Endothelial cell of hepatic sinusoid (primary cell): Measurements from ENCODE around the gene SEMA4C.

ENCODE experiments used
- in situ Hi-C: cut with HindIII; loops from 2 replicates; pipeline ENCODE4 v1.10.0; 2017; ENCODE audit warnings: low sequenced_read_pairs

Gene SEMA4C

DNA sequence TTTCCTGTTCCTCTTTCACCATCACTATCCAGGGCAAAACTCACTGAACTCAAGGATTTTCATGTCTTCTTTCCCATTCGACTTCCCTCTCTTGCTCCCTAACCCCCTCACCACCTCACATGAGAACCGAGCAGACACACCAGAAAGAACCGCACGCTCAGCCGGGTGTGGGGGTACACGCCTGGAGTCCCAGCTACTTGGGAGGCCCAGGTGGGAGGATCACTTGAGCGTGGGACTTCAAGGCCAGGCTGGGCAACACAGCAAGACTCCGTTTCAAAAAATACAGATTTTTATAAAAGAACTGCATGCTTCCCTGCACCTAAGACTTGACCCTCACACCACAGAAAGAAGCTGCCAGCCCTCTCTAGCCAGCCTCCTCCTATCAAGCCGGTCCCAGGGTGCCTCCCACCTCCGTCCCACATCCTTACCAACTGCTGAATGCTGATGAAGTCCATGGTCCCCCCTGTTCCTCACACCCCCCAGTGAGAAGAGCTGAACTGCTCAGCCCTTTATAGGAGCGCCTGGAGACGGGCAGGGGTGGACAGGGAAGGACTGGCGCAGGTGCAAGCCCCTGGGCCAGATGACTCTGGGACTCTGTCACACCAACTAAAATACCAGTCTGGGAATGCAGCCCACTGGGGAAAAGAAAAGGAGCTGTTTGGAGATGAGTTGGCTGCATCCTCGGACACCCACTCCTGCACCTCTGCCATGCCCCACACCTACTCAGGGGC, 26.2 kb downstream of the SEMA4C start, which contains the start of gene ANKRD23:
ANKRD23 (minus strand) TSS at position 484 of the 731 bp plus-strand sequence; CDS start at position 455, 29 bp downstream.
- in situ Hi-C loops, result no loop called here

DNA sequence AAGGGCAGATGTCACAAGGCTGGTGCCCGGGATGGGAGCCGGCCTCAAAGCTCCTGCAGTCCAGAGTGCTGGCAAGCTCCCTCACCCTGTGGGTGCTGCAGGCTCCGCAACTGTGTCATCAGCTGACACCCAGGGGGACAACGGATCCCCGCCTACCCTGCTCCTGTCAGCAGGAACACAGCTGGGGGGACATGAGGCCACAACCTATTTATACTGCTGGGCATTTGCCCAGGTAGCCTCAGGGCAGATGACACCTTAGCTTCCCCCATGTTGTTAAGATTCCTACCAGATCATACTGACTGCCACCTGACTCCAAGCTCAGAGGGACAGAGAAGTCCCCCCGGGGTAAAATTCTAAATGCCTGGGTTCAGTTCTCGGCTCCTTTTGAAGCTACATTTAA, 27.3 kb downstream of the SEMA4C start:
- in situ Hi-C loops, result no loop called here

DNA sequence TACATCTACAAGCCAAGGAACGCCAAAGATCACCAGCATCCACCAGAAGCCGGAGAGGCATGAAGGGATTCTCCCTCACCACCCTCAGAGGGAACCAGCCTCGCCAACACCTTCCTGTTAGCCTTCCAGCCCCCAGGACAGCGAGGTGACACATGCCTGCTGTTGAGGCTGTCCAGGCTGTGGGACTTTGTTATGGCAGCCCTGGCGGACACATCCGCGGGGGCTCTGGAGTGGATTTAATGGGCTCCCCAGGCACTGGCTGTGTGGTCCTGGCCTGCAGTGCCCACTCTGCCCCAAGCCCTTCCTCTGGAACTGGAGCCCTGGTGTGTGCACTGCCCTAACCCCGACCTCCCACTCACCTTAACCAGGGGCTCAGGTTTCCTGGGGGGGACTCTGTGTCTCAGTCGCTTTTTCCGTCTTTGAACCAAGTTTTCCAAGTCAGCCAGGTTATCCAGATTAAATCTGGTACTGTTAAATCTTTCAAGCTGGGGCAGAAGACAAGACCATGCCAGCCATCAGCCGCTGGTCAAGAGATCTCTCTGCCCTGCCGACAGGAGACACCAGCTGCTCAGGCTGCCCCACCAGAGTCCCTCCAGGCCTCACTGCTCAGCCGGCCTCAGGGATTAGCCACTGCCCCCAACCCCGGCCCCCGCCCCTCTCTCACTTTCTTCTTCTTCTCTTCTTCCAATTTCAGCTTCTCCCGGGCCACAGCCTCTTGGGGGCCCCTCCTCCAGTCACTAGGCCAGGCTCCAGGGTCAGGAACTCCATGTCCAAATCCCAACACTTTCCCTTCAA, 28.0 kb downstream of the SEMA4C start:
- in situ Hi-C loops, result no loop called here

DNA sequence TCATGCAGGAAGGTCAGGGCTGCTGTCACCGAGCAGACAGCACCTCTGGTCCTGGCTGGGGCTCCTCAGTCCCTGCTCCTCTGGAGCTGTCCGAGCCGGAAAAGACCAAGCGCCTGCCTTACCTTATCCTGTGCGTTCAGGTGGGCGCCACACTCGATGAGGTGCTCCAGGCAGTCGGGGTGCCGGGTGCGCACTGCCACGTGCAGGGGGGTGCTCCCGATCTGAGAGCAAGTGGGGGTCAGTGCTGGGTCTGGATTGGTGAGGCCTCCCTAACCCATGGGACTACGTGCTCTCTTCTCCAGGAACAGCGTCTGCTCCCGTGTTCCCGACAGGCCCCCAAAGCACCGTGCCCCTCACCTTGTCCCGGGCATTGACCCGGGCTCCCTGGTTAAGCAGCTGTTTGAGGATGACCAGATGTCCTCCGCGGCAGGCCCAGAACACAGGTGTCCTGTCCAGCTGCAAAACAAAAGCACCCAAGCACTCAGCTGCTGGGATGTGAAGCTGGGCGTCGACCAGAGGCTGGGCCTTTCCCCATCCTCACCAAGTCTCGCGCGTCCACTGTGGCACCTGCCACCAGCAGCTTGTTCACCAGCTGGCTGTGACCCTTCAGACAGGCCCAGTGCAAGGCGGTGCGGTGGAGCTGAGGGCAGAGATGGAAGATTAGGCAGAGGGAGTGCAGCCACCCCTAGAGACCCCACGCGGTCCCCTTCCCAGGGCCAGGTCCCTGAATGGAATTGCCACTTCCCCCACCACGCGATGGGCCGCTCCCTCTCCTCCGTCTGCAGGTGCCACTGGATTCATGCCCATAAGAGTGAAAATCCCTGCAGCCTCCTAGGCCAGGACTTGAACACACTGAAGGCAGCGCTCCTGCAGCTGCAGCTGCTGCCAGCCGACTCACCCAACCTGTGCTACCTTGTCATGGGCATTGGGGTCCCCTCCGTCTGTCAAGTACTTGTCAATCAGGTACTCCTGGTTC, 29.7 kb downstream of the SEMA4C start:
- in situ Hi-C loops, result no loop called here

DNA sequence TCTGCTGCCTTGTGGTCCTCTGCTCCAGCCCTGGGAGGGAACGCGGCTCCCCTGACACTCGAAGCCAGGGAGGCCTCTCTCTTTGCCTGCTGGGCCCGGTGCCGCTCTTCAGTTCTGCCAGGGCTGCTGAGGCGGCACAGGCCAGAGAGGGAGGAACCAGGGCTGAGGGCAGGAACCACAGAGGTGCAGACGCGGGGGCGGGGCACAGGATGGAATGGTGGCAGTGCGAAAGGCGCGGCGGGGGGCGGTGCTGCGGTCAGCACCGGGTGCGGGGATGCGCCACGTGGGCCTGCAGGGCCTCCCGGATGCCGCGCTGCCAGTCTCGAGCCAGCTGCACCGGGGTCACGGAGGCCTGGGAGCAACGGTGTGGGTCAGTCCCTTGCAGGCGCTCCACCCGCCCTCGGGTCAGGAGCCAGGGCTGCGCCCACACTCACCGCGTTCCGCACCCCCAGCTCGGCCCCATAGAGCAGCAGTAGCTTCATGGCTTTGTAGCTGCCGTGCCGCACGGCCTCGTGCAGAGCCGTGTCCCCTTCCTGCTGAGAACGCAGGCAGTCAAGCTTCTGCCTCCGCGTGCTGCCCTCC, 30.5 kb downstream of the SEMA4C start:
- in situ Hi-C loops, result no loop called here

DNA sequence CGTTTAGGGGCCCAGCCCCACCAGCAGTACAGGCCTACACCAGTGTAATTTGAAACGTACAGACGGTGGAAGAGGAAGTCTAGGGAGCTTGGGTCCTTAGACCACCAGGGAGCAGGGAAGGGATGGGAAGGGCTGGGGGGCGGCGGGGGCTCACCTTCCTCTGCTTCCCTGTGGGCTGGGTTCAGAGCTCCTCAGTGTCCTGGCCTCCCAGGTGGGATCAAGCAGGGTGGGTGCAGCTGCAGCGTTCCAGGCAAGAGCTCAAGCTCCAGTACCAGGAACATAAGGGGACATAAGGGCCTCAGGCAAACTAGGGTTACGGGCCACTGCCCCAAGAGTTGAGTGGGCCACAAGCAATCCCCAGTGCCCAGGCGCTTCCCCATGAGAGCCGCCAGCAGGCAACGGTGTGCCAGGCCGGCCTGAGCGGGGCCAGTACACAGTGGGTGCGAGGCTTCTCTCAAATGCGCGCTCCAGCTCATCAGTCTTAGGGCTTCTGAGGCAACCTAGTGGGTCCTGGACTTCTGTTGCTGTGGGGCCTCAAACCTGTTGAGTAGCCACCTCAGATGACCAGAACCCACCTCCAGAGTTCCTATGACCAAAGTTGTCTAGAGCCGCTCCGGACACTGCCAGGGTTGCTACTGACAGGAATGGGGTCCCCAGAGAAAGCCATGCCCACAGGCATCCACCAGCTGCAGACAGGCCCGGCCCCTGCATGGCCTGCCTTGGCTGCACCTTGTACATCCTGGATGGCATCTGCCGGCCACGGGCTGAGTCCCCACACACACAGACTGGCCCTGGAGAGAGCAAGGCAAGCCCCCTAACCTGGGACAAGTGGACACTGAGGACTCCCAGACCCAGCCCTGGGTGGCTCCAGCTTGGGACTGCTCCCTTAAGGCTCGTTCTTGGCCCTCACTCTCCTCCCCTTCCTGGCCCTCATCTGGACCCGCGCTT, 31.3 kb downstream of the SEMA4C start:
- in situ Hi-C loops, result no loop called here

DNA sequence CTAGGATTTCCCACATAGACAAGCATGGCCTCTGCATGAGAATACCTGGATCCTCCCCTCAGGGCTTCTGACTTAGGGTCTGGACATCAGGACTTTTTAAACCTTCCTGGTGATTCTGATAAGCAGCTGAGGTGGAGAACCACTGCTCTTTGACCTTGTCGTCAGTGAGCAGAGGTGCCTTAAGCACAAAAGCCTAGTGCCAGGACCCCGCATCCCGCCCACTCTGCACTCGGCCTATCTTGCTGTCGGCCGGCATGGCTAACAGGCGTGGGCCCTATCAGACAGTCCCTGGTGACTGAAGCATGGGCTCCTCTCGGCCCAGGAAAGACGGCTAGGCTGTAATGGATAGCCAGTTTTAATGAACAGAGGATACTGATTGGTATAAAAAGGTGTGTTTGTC, 32.3 kb downstream of the SEMA4C start:
- in situ Hi-C loops, result no loop called here

DNA sequence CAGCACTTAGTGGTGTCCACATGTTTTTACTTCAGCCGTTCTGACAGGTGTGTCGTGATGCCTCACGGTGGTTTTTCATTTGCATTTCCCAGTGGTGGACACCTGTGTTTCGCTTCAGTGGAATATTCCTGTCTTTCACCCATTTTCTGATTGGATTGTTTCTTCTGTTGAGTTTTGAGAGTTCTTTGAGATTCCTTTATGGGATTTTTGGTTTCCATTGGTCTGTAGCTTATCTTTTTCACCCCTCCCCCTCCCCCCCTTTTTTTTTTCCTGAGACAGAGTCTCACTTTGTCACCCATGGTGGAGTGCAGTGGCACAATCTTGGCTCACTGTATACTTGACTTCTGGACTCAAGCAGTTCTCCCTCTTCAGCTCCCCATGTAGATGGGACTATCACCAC, 34.0 kb downstream of the SEMA4C start:
- in situ Hi-C loops, result no loop called here

DNA sequence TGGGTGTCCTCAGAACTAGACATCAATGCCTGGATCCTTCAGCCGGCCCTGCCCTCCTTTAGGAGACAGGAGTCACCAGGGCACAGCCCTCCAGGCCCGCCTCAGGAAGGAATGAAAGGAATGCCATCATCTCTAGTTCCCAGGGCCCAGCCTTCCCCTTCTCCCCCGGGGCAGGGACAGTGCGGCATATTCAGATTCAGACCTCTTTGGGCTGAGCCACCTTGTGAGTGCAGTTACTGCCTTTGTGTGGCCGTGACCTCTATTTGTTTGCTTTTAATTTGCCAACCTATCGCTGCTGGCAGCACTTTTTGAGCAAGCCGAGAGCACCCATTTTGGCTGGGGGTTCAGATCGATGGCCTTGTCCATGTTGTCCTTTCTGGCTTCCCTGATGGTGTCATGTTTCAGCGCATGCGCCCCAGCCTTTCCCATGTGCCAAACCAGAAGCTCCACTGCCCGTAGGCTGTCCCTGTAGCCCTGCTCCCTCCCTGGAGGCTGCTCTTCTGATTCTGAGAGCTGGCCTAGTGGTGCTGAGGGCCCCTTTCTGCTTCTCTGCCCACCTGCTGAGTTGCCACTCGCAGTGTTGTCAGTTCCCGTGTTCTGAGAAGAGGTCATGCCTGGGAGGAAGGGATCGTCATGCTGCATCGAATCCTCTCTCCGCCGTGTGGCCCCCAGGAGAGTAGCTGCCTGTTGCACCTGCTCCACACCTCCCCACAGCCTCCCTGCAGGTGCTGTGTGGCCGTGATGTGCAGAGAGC, 36.9 kb downstream of the SEMA4C start:
- in situ Hi-C loops, result no loop called here

DNA sequence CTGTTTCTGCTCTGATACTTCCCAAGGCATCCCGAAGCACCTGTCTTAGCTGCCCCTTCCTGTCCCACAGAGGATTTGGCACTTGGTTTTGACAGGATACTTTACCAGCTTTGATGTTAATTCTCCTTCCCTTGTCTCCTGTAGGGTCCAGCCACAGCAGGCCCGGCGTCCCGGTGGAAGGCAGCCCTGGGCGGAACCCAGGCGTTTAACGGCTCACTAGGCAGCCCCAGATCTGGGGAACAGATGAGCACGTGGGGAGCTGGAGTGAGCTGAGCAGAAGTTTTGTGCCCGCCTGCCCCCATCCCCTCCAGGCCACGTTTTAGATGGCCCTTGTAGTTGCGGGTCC, 37.5 kb downstream of the SEMA4C start:
- in situ Hi-C loops, result no loop called here

DNA sequence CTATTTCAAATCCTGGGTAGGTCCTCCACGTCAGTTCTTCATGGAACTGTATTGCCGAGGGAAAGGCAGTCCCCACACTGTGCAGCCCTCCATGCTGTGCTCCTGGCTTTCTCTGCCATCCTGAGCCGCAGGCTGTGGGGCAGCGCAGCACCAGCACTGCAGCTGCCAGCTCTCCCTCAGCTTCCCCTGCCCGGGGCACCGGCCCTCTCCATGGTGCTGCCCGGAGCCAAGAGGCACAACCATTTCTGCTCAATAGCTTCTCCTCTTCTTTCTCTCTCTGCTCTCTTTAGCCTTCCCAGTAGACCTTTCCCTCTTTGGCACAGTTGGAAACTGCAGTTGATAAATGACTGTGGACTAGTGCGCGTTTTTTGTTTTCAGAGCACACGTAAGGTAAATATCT, 38.2 kb downstream of the SEMA4C start:
- in situ Hi-C loops, result no loop called here

DNA sequence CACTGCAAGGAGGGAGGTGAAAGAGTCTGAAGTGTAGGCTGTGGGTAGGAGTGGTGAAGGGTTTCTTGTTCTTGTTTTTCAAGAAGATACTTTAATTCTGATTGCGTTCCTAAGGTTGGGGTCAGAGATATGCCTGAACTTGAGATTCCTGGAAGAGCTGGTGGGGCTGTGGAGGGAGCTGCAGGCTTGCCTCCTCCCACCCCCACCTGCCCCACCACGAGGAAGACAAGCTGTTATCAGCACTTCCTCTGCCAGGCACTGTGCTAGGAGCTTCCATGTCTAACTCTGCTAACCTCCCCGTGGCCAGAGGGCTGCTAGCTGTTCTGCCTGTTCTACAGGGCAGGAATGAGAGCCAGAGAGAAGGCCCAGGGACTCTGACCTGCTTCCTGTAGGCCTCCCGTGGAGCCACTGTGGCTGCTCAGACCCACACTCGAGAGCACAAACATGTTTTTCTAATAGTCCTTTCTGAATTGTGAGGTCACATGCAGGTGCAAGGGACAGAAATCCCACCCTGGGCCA, 39.8 kb downstream of the SEMA4C start:
- in situ Hi-C loops, result no loop called here

DNA sequence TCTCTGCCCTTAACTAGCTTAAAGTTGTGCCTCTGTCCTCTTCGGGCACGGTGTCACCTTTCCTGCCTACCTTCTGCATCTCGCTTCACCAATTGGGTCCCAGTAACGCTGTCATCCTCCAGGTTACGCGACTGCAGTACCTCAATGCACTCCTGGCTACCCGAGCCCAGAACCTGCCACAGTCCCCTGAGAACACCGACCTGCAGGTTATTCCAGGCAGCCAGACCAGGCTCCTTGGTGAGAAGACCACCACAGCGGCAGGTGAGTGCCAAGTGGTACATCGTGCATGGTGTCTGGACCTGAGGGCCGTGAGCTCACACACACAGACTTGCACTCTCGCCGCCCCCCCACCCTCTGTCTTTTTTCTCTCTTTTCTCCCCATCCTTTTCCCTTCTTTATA, 41.0 kb downstream of the SEMA4C start:
- in situ Hi-C loops, result no loop called here

DNA sequence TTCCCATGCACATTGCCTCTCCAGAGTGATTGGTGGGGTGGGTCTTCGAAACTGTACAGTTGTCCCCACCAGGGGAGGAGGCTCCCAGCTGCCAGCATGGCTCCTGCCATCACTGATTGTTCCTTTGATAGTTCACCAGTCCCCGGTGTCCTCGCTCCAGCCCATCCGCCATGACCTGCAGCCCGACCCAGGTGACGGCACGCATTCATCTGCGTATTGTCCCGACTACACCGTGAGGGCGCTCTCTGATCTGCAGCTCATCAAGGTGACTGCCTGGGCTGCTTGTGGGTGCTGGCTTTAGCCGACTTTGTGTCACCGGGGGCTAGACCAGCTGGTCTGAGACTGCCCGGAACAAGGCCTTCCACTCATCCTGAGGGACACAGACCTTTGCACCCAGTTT, 41.4 kb downstream of the SEMA4C start:
- in situ Hi-C loops, result no loop called here

DNA sequence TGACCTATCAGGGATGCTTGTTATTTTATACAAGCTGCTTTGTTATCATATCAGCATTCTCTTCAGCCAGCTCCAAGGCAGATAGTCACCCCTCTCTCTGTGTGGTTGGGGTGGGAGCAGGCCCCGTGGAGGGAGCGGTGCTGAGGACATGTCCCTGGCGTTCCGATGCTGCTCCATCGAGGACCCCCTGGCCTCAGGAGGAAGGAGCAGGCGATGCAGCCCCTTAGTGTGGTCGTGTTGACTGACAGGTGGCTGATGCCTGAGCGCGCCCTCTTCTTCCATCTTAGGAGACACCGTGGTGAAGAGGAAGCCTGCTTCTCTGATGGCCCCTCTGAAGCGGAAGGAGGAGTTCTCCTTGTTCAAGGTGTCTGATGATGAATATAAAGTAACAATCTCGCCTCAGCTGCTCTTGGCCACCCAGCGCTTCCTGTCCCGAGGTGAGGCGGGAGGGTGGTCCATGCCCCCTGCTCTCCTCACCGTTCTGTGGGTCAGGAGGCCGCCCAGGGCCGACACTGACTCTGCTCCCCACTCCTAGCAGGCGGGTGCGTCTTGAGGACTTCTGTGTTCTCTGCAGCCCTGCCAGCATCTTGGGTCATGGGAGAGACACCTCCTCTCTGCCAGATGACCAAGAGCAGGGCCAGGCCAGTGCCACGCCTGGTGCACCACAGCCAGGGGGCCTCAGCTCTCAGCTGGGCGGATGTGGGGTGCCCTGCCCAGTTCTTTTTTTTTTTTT, 43.2 kb downstream of the SEMA4C start:
- in situ Hi-C loops, result no loop called here

DNA sequence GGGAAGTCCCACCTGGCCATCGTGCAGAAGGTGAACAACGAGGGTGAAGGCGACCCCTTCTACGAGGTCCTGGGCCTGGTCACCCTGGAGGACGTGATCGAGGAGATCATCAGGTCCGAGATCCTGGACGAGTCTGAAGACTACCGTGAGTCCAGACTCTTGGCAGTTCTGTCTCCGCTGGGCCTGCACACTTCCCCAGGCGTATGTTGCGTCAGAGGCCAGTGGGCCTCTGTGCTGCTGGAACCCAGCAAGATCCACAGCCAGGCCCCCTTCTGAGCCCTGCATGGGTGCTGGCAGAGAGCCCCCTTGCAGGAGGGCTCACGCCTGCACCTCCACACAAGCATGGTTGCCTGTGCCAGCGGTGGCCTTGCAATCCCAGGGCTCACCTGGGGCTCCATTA, 44.8 kb downstream of the SEMA4C start:
- in situ Hi-C loops, result no loop called here

DNA sequence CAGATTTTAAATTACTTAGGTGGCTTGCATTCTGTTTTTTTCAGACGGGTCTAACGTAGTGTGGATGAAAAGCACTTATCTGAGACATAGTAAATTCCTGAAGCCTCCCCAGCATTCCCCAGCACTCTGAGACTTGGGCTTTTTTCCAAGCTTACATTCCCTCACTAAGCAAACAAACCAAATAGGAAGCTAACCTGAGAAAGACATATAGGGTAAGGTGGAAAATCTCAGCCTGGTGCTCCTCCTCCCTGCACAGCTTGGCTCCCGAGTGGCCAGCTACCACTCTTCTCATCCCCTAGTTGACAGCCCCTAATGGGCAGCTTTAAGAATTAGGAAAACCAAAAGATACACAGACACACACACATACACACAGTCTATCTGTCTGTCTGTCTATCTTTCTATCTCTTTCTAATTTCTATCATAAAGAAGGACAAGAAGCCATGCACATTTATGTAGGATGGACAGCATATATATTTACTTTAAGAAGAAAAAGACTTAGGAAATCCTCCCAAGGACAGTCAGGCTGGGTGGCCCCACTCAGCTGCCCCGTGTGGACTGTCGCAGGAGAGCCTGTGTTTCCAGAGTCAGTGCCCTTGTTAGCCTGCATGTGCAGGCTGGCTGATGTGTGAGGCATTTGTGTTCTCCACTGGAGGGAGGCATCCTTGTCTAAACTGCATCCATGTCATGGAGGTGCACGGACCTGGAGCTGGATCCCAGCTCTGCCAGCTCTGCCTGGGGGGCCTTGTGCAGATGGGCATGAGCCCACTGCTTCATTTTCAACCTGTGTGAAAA, 45.6 kb downstream of the SEMA4C start:
- in situ Hi-C loops, result no loop called here
